K562 (cell line): ENCODE measurements around the gene MDM4. TPM values are rescaled to one million over a fixed set of nuclear protein-coding genes. Genes with fewer than 3 reads are reported as not detected.
A peak's percentile ranks its signal among the peaks of the same experiment; 100 is the strongest.

Source experiments
- ARHGAP35 ChIP-seq: fragments of 450-650 bp; IDR thresholded peaks from 2 replicates; pipeline ENCODE4 v1.6.1; 2018; ENCODE audit not compliant: partially characterized antibody
- BRD4 ChIP-seq: fragments of 200-600 bp; sonication (generic); IDR thresholded peaks from 2 replicates; pipeline ENCODE4 v1.6.1; 2017; ENCODE audit warnings: inconsistent platforms
- E2F6 ChIP-seq, 2 experiments: IDR thresholded peaks; 2 replicates each; pipeline ENCODE4 v1.6.1; 2011; ENCODE audit warnings: borderline replicate concordance in 1 of 2, control low read depth in 1 of 2, low read depth in 1 of 2, low read length in 1 of 2, mild to moderate bottlenecking in 1 of 2, mixed read lengths in 1 of 2, moderate library complexity in 1 of 2; ENCODE audit not compliant: insufficient read depth in 1 of 2, insufficient read length in 1 of 2, poor library complexity in 1 of 2, severe bottlenecking in 1 of 2; ENCODE audit errors: extremely low read depth in 1 of 2
- ELF1 ChIP-seq: fragments of 200-800 bp; sonication (Bioruptor generic); IDR thresholded peaks from 2 replicates; pipeline ENCODE4 v1.6.1; 2016; ENCODE audit warnings: missing genetic modification characterization, missing compliant biosample characterization
- EP400 ChIP-seq: fragments of 450-650 bp; IDR thresholded peaks from 2 replicates; pipeline ENCODE4 v1.6.1; 2017; ENCODE audit warnings: antibody characterized with exemption, mild to moderate bottlenecking, moderate library complexity
- HCFC1 ChIP-seq: IDR thresholded peaks from 2 replicates; pipeline ENCODE4 v1.6.1; 2012; ENCODE audit warnings: low read depth, low read length, improper control_type of control experiment
- HES1 ChIP-seq: fragments of 450-650 bp; IDR thresholded peaks from 2 replicates; pipeline ENCODE4 v1.6.1; 2016; ENCODE audit warnings: low read depth, mild to moderate bottlenecking, moderate library complexity
- MAFG ChIP-seq: fragments of 450-650 bp; conservative IDR thresholded peaks from 2 replicates; pipeline ENCODE4 v1.6.1; 2016; ENCODE audit warnings: missing genetic modification characterization, missing compliant biosample characterization
- MAZ ChIP-seq, 2 experiments: fragments of 450-650 bp in 1 of 2; sonication (generic) in 1 of 2; formaldehyde crosslinking; IDR thresholded peaks in 1 of 2; conservative IDR thresholded peaks in 1 of 2; 2 replicates each; pipeline versions ENCODE4 v1.4.0 to v1.5.0; 2020; ENCODE audit warnings: mild to moderate bottlenecking in 1 of 2, missing genetic modification reagents in 1 of 2
- NCOR1 ChIP-seq: fragments of 450-650 bp; IDR thresholded peaks from 2 replicates; pipeline ENCODE4 v1.6.1; 2016; ENCODE audit warnings: mild to moderate bottlenecking, moderate library complexity
- POLR2B ChIP-seq: fragments of 450-650 bp; IDR thresholded peaks from 2 replicates; pipeline ENCODE4 v1.6.1; 2018; ENCODE audit warnings: low read depth; ENCODE audit not compliant: partially characterized antibody
- RBM25 ChIP-seq: fragments of 200-400 bp; formaldehyde crosslinking; IDR thresholded peaks from 2 replicates; pipeline ENCODE4 v1.6.1; 2018; ENCODE audit warnings: low read length, low read depth, moderate library complexity; ENCODE audit not compliant: severe bottlenecking
- SMAD4 ChIP-seq: fragments of 250-450 bp; sonication (Bioruptor Pico); conservative IDR thresholded peaks from 2 replicates; pipeline ENCODE4 v1.8.0; 2021; ENCODE audit warnings: inconsistent platforms, mild to moderate bottlenecking, moderate library complexity
- SMARCE1 ChIP-seq: fragments of 450-650 bp; IDR thresholded peaks from 2 replicates; pipeline ENCODE4 v1.7.1; 2016; ENCODE audit warnings: mild to moderate bottlenecking
- TBL1XR1 ChIP-seq, 2 experiments: IDR thresholded peaks; 2 replicates each; pipeline ENCODE4 v1.6.1; 2012; ENCODE audit warnings: improper control_type of control experiment in 2 of 2, low read length in 2 of 2, mild to moderate bottlenecking in 1 of 2
- U2AF2 ChIP-seq: fragments of 200-400 bp; formaldehyde crosslinking; optimal IDR thresholded peaks from 2 replicates; pipeline ENCODE3; 2017; ENCODE audit warnings: low read depth, mild to moderate bottlenecking, low read length
- USF1 ChIP-seq: sonication (generic); formaldehyde crosslinking; IDR thresholded peaks from 2 replicates; pipeline ENCODE4 v1.9.0; 2022; ENCODE audit warnings: mild to moderate bottlenecking, missing genetic modification reagents
- ZBTB7A ChIP-seq: IDR thresholded peaks from 2 replicates; pipeline ENCODE4 v1.6.1; 2011; ENCODE audit warnings: low read depth, mild to moderate bottlenecking, low read length, moderate library complexity, borderline replicate concordance; ENCODE audit not compliant: control insufficient read depth
- ZNF431 ChIP-seq: sonication (generic); formaldehyde crosslinking; IDR thresholded peaks from 2 replicates; pipeline ENCODE4 v1.8.0; 2022; ENCODE audit warnings: mild to moderate bottlenecking, missing genetic modification reagents
- ZNF512 ChIP-seq: IDR thresholded peaks from 2 replicates; pipeline ENCODE4 v1.6.1; 2016; ENCODE audit warnings: missing genetic modification characterization, missing compliant biosample characterization
- polyA plus RNA-seq, 8 experiments: library from polyadenylated mRNA; depleted of rRNA in 4 of 8; stranded (reverse) in 5 of 8; unstranded in 3 of 8; fragments of >200 nt; fragmentation: Nextera tagmentation in 2 of 8; fragmentation: Illumina TruSeq in 1 of 8; extraction: Ambion mirVana in 2 of 8; extraction: Trizol in 1 of 8; gene quantifications; 2 replicates each; pipeline versions ENCODE4 v1.2.1 to v1.2.3, GENCODE V29; 2011 to 2014; ENCODE audit warnings: inconsistent platforms in 1 of 8, missing spikeins in 1 of 8
- total RNA-seq, 7 experiments: library from RNA; depleted of rRNA in 6 of 7; stranded (reverse); fragments of >200 nt in 6 of 7; fragmentation: Illumina TruSeq in 2 of 7; extraction: Trizol in 2 of 7; gene quantifications; 2 replicates each; pipeline versions ENCODE4 v1.2.1 to v1.2.3, GENCODE V29; 2011 to 2021; ENCODE audit warnings: low replicate concordance in 1 of 7
- TF ChIP-seq, protein P1 (sequence below): fragments of 200-800 bp; sonication (Bioruptor generic); IDR thresholded peaks from 2 replicates; pipeline ENCODE4 v1.6.1; 2017; ENCODE audit warnings: missing genetic modification characterization, missing compliant biosample characterization

Gene MDM4
- total and polyA plus RNA-seq, 9 of the 15 experiments (the other 6 are each of a cell fraction or from before 2014, with no cell fraction given), result 3.3 to 61.7 (median 21.2) TPM

DNA sequence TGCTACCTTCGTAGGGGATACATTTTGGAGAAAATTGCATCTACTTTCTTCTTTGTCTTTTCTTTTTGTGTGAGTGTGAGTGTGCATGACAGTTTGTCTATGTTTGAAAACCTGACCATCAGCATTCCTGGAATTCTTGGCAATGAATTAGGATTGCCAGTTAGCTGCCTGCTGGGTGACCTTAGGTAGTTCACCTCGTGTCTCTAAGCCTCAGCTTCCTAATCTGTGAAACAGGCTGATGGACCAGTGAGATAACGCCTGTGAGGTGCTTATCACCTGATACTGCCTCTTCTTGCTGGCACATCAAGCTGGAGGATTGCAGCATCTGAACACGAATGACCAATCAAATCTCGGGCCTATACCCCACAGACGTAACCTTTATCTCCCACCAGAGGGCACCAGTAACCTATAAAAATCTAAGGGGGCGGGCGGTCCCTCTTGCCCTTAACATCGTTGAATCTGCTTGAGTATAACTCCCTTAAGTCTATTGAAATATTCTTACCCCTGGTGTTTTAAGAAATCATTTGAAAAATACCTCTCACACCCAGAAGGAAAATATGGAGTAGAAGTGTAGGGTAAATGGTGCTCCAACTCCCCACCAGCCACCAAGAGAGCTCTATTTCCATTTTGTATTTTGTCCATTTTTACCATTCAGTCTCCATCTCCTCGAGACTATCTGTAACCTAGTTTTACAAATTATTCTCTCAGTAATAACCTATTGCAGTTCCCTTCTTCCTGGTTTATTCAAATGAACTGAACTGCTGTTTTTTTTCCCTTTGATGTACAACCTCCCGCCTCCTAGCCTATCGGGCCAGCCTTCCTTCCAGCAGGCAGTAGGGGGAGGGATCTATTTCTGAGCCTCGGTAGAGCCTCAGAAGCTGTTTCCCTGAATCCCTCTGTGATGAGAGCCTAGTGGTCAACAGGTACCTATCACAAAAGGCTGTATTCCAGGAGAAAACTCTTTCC lies 49.7 kb downstream of the MDM4 start (continued):
- no peak for TF ChIP-seq E2F6 (IDR thresholded peaks at IDR 0.05; ENCODE audit: borderline replicate concordance in 1 of 2, extremely low read depth in 1 of 2, insufficient read depth in 1 of 2, insufficient read length in 1 of 2, low read depth in 1 of 2, low read length in 1 of 2, poor library complexity in 1 of 2, severe bottlenecking in 1 of 2)
- TF ChIP-seq BRD4, result peak; percentile 55; the same call in 1 of the 2 replicates
- TF ChIP-seq NCOR1, result peak; percentile 88
- TF ChIP-seq TBL1XR1 (IDR thresholded peaks at IDR 0.05; ENCODE audit: low read length in 2 of 2), result peak in 1 of 2 experiments; percentile 86; a peak in 3 of 4 replicates
- peak; percentile 10; the same call in 1 of the 2 replicates for TF ChIP-seq HES1
- TF ChIP-seq USF1, result no peak
- TF ChIP-seq MAZ (CRISPR knock-in tag; conservative IDR thresholded peaks at IDR 0.05 in 1 of 2, IDR thresholded peaks at IDR 0.05 in 1 of 2), result peak in 1 of 2 experiments; percentile 34; a peak in 3 of 4 replicates
- TF ChIP-seq, protein P1, sequence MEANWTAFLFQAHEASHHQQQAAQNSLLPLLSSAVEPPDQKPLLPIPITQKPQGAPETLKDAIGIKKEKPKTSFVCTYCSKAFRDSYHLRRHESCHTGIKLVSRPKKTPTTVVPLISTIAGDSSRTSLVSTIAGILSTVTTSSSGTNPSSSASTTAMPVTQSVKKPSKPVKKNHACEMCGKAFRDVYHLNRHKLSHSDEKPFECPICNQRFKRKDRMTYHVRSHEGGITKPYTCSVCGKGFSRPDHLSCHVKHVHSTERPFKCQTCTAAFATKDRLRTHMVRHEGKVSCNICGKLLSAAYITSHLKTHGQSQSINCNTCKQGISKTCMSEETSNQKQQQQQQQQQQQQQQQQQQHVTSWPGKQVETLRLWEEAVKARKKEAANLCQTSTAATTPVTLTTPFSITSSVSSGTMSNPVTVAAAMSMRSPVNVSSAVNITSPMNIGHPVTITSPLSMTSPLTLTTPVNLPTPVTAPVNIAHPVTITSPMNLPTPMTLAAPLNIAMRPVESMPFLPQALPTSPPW (CRISPR knock-in tag), result peak; percentile 56
- no peak for TF ChIP-seq U2AF2
- TF ChIP-seq ZNF431 (CRISPR knock-in tag), result no peak
- peak; percentile 25 for TF ChIP-seq POLR2B
- peak; percentile 94 for TF ChIP-seq MAFG
- 0 out of 2 replicates have a peak, but pooled peaks have one; percentile 28 for TF ChIP-seq ZNF512 (tag)
- TF ChIP-seq SMARCE1, result peak; percentile 85
- TF ChIP-seq ZBTB7A, result peak; percentile 70
- peak; percentile 46 for TF ChIP-seq ELF1
- TF ChIP-seq RBM25, result peak; percentile 72
- TF ChIP-seq ARHGAP35, result no peak
- peak; percentile 78 for TF ChIP-seq SMAD4
- peak; percentile 68 for TF ChIP-seq EP400
- TF ChIP-seq HCFC1, result peak; percentile 27; the same call in 1 of the 2 replicates
